Measurements from ENCODE around the gene MRC1. TPM values are rescaled to one million over a fixed set of nuclear protein-coding genes. Genes with fewer than 3 reads are reported as not detected.
"Not testable (repeated sequence)": the region's sequence is repeated elsewhere in the genome, so short reads cannot be mapped to it uniquely, and the experiment has no call there.

Gene MRC1
- polyA plus RNA-seq, 3 donors: 5.0 to 43.2 (median 32.8) TPM

GRCh38 chr10:17918187-17918903 lies 109.2 kb downstream of the MRC1 start:
- 71 to 82% (median 74%) methylated on average over 12 of the region's 12 CpGs for WGBS, 3 donors
- no peak overlapping the region for H3K27ac ChIP-seq (ENCODE audit: low read depth, low read length)

GRCh38 chr10:17921378-17921777 lies 112.2 kb downstream of the MRC1 start:
- H3K27ac ChIP-seq (ENCODE audit: low read depth, low read length): no peak overlapping the region
- 63 to 74% (median 71%) methylated on average over 3 of the region's 3 CpGs for WGBS, 3 donors

- no peak overlapping the region for H3K27ac ChIP-seq (ENCODE audit: low read depth, low read length)
- 47 to 70% (median 55%) methylated on average over 4 of the region's 4 CpGs for WGBS, 3 donors
These were observed 114.6 kb downstream of the MRC1 start for GRCh38 chr10:17923728-17924127.

GRCh38 chr10:17943033-17943745 lies 134.0 kb downstream of the MRC1 start:
- WGBS, 3 donors: 46 to 74% (median 72%) methylated on average over 3 of the region's 3 CpGs

GRCh38 chr10:17950269-17950668 lies 141.1 kb downstream of the MRC1 start:
- not testable (repeated sequence) for H3K27ac ChIP-seq (ENCODE audit: low read depth, low read length)
- WGBS, 3 donors: 75 to 84% (median 76%) methylated on average over 7 of the region's 7 CpGs

More at GRCh38 chr10:17943033-17943745, 134.0 kb downstream of the MRC1 start:
- no peak overlapping the region for H3K27ac ChIP-seq (ENCODE audit: low read depth, low read length)

- H3K27ac ChIP-seq (ENCODE audit: low read depth, low read length): no peak overlapping the region
- WGBS, 3 donors: 93 to 94% (median 93%) methylated on average over 22 of the region's 22 CpGs
These were observed 141.6 kb downstream of the MRC1 start for GRCh38 chr10:17950726-17951125.

GRCh38 chr10:17951868-17952371 lies 142.8 kb downstream of the MRC1 start, which contains the start of gene SLC39A12:
Gene SLC39A12 (plus strand): TSS chr10:17951918. CDS start chr10:17953277, 1,359 bp downstream.
- WGBS, 3 donors: 53 to 58% (median 54%) methylated on average over 3 of the region's 3 CpGs

GRCh38 chr10:17954372-17954771 lies 145.2 kb downstream of the MRC1 start:
- 85 to 88% (median 87%) methylated on average over 10 of the region's 10 CpGs for WGBS, 3 donors
- not testable (repeated sequence) for H3K27ac ChIP-seq (ENCODE audit: low read depth, low read length)

More at GRCh38 chr10:17951868-17952371, 142.8 kb downstream of the MRC1 start, which contains the start of gene SLC39A12:
- H3K27ac ChIP-seq (ENCODE audit: low read depth, low read length): no peak within 1 kb of the TSS

- 76 to 80% (median 76%) methylated on average over 2 of the region's 2 CpGs for WGBS, 3 donors
These were observed 145.7 kb downstream of the MRC1 start for GRCh38 chr10:17954861-17955260.

GRCh38 chr10:17958049-17958448 lies 148.9 kb downstream of the MRC1 start:
- no peak overlapping the region for H3K27ac ChIP-seq (ENCODE audit: low read depth, low read length)
- 89 to 93% (median 91%) methylated on average over 7 of the region's 7 CpGs for WGBS, 3 donors

More at GRCh38 chr10:17954861-17955260, 145.7 kb downstream of the MRC1 start:
- no peak overlapping the region for H3K27ac ChIP-seq (ENCODE audit: low read depth, low read length)

- H3K27ac ChIP-seq (ENCODE audit: low read depth, low read length): no peak overlapping the region
- WGBS, 3 donors: 57 to 75% (median 69%) methylated on average over 2 of the region's 2 CpGs
These were observed 150.7 kb downstream of the MRC1 start for GRCh38 chr10:17959870-17960269.

Other genes starting within 250 kb of the MRC1 start
- gene HACD1, start 192.0 kb upstream of the MRC1 start, polyA plus RNA-seq: 10 to 100 TPM in 2 of 3 donors, 1 to 10 TPM in 1; 6.6 to 25.7 (median 17.4) TPM
- gene STAM, start 165.2 kb upstream of the MRC1 start, polyA plus RNA-seq: 10 to 100 TPM in 1 of 3 donors, 1 to 10 TPM in 2; 7.2 to 10.7 (median 8.6) TPM
- gene TMEM236, start 57.1 kb upstream of the MRC1 start, polyA plus RNA-seq: under 1 TPM; 0.13 to 0.79 (median 0.24) TPM
- gene SLC39A12, start 142.6 kb downstream of the MRC1 start, polyA plus RNA-seq: under 1 TPM in 1 of 3 donors, not detected in 2; 0.15 TPM